H1 (cell line): ENCODE data around the gene OR5M10. TPM values are rescaled to one million over a fixed set of nuclear protein-coding genes. Genes with fewer than 3 reads are reported as not detected.

Source experiments
- BACH1 ChIP-seq: IDR thresholded peaks from 2 replicates; pipeline ENCODE4 v1.6.1; 2012; ENCODE audit warnings: low read length, improper control_type of control experiment
- CTBP2 ChIP-seq: IDR thresholded peaks from 2 replicates; pipeline ENCODE4 v1.7.0; 2011; ENCODE audit warnings: borderline replicate concordance, mild to moderate bottlenecking, moderate library complexity, mixed read lengths, low read length; ENCODE audit not compliant: insufficient read depth, insufficient read length
- EGR1 ChIP-seq: IDR thresholded peaks from 2 replicates; pipeline ENCODE4 v1.6.1; 2011; ENCODE audit warnings: low read depth, low read length, borderline replicate concordance
- PHF8 ChIP-seq: fragments of 200-600 bp; sonication (generic); conservative IDR thresholded peaks from 2 replicates; pipeline ENCODE4 v1.7.1; 2012; ENCODE audit warnings: low read depth, mild to moderate bottlenecking, inconsistent platforms, low read length, moderate library complexity
- POLR2AphosphoS5 ChIP-seq: IDR thresholded peaks from 2 replicates; pipeline ENCODE4 v1.6.1; 2011; ENCODE audit warnings: low read depth, low read length
- SUZ12 ChIP-seq: fragments of 200-600 bp; sonication (generic); IDR thresholded peaks from 2 replicates; pipeline ENCODE4 v1.6.1; 2012; ENCODE audit warnings: mild to moderate bottlenecking, inconsistent platforms, low read length, moderate library complexity, mixed read lengths
- TCF12 ChIP-seq: IDR thresholded peaks from 2 replicates; pipeline ENCODE4 v1.6.1; 2011; ENCODE audit warnings: low read depth, mild to moderate bottlenecking, low read length
- polyA plus RNA-seq, 7 experiments: library from polyadenylated mRNA; depleted of rRNA in 3 of 7; stranded (reverse) in 5 of 7; unstranded in 2 of 7; fragments of >200 nt in 5 of 7; fragments of 200-250 nt in 2 of 7; gene quantifications; 1 replicate in 5 of 7; 2 replicates in 1 of 7; 4 replicates in 1 of 7; pipeline versions ENCODE4 v1.2.1 to v1.2.3, GENCODE V29; 2011 to 2013; ENCODE audit warnings: missing spikeins in 2 of 7, mixed read lengths in 2 of 7
- total RNA-seq: library from RNA; stranded (reverse); fragmentation: NEBNext Ultra II Directional; extraction: Animal tissue kit (Norgen Biotek cat#: 25700); gene quantifications from 2 replicates; pipeline ENCODE4 v1.2.1, GENCODE V29; 2021

Gene OR5M10
- total and polyA plus RNA-seq, 2 of the 8 experiments (the other 6 are each of a cell fraction or from before 2014, with no cell fraction given): not detected

DNA sequence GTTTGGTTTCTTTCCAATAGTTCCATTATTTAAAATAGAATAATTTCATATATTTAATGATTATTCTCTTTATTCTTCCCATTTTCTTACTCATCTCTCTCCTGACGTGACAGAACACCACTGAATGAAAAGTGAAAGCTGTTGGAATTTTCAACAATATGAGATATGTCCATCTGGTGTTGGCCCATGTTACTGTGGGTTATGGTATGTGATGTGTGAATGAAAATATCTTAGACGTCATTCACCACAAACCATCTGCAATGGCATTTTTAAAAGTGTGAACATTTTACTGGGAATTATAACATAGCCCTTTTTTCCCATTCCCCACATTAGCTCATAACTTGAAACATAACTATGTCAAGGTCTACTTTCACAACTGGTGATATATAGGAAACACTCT, 48.4 kb upstream of the OR5M10 start (continued):
- no peak for TF ChIP-seq PHF8
- no peak for TF ChIP-seq TCF12
- no peak for TF ChIP-seq BACH1
- TF ChIP-seq POLR2AphosphoS5: no peak
- TF ChIP-seq SUZ12: no peak
- TF ChIP-seq CTBP2: no peak
- no peak for TF ChIP-seq EGR1
- TF ChIP-seq, all 59 proteins: peak for 0
